Measurements from ENCODE around the gene COL26A1.

DNA sequence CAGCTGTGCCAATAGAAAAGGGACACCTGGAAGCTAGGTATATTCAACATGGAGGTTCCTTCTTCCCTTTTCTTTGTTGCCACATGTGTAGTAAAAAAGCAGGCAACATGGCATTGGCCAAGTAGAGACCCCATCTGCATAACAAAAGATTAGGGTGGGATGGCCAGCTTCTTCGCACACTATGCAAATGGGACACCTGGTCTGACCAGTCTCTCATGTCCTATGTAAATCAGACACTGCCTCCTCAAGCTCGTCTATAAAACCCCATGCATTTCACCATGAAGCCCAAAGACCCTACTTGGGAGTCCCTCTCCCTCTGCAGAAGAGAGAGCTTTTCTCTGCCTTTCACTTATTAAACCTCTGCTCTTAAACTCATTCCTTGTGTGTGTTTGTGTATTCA is 212.5 kb downstream of the COL26A1 start:
- TF ChIP-seq, protein P1, sequence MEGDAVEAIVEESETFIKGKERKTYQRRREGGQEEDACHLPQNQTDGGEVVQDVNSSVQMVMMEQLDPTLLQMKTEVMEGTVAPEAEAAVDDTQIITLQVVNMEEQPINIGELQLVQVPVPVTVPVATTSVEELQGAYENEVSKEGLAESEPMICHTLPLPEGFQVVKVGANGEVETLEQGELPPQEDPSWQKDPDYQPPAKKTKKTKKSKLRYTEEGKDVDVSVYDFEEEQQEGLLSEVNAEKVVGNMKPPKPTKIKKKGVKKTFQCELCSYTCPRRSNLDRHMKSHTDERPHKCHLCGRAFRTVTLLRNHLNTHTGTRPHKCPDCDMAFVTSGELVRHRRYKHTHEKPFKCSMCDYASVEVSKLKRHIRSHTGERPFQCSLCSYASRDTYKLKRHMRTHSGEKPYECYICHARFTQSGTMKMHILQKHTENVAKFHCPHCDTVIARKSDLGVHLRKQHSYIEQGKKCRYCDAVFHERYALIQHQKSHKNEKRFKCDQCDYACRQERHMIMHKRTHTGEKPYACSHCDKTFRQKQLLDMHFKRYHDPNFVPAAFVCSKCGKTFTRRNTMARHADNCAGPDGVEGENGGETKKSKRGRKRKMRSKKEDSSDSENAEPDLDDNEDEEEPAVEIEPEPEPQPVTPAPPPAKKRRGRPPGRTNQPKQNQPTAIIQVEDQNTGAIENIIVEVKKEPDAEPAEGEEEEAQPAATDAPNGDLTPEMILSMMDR (IDR thresholded peaks at IDR 0.05 in 4 of 5, conservative IDR thresholded peaks at IDR 0.05 in 1 of 5): no peak
- no peak for TF ChIP-seq POLR2A (IDR thresholded peaks at IDR 0.05)

All from gastrocnemius medialis (tissue), 4 donors.